ENCODE measurements around the gene NPTN.
A peak's percentile ranks its signal among the peaks of the same experiment; 100 is the strongest.
"Not testable (repeated sequence)": the region's sequence is repeated elsewhere in the genome, so short reads cannot be mapped to it uniquely, and the experiment has no call there.

NPTN gene

GRCh38 chr15:73555080-73555479, 78.1 kb downstream of the NPTN start:
- no peak for TF ChIP-seq POU6F1 (CRISPR knock-in tag; IDR thresholded peaks at IDR 0.05; ENCODE audit: borderline replicate concordance, low read depth)
- TF ChIP-seq PATZ1 (CRISPR knock-in tag; IDR thresholded peaks at IDR 0.05; ENCODE audit: borderline replicate concordance), result no peak
- TF ChIP-seq CSRNP3 (CRISPR knock-in tag; IDR thresholded peaks at IDR 0.05), result no peak
- no peak for TF ChIP-seq ZC3H10 (CRISPR knock-in tag; IDR thresholded peaks at IDR 0.05)
- TF ChIP-seq TCF4 (CRISPR knock-in tag; IDR thresholded peaks at IDR 0.05; ENCODE audit: borderline replicate concordance), result no peak
- TF ChIP-seq CSDC2 (CRISPR knock-in tag; IDR thresholded peaks at IDR 0.05), result no peak
- no peak for TF ChIP-seq ZFP30 (CRISPR knock-in tag; IDR thresholded peaks at IDR 0.05)
- no peak for TF ChIP-seq TSHZ2 (CRISPR knock-in tag; IDR thresholded peaks at IDR 0.05)
- no peak for TF ChIP-seq CREB5 (CRISPR knock-in tag; IDR thresholded peaks at IDR 0.05; ENCODE audit: low read depth)
- no peak for TF ChIP-seq GLIS3 (CRISPR knock-in tag; IDR thresholded peaks at IDR 0.05)
- TF ChIP-seq ZFP3 (CRISPR knock-in tag; IDR thresholded peaks at IDR 0.05), result no peak
- no peak for TF ChIP-seq TOX (CRISPR knock-in tag; IDR thresholded peaks at IDR 0.05; ENCODE audit: borderline replicate concordance)
- TF ChIP-seq ISL1 (CRISPR knock-in tag; IDR thresholded peaks at IDR 0.05), result no peak
- no peak; the same call in 2 of the 3 replicates for ATAC-seq

- TF ChIP-seq ESRRG (CRISPR knock-in tag; IDR thresholded peaks at IDR 0.05) (no peak), GLIS3 (CRISPR knock-in tag; IDR thresholded peaks at IDR 0.05) (no peak), ISL1 (CRISPR knock-in tag; IDR thresholded peaks at IDR 0.05) (no peak), CSDC2 (CRISPR knock-in tag; IDR thresholded peaks at IDR 0.05) (no peak), PPARA (CRISPR knock-in tag; IDR thresholded peaks at IDR 0.05; ENCODE audit: borderline replicate concordance) (no peak), ZFP3 (CRISPR knock-in tag; IDR thresholded peaks at IDR 0.05) (no peak)
- peak; percentile 67 for ATAC-seq
Measured at GRCh38 chr15:73550190-73550589, 83.0 kb downstream of the NPTN start.

GRCh38 chr15:73548925-73549324, 84.3 kb downstream of the NPTN start:
- not testable (repeated sequence) for ATAC-seq

GRCh38 chr15:73541479-73541878, 91.7 kb downstream of the NPTN start:
- no peak for ATAC-seq
- TF ChIP-seq ARNTL (CRISPR knock-in tag; IDR thresholded peaks at IDR 0.05; ENCODE audit: borderline replicate concordance, low read depth) (no peak), TSHZ2 (CRISPR knock-in tag; IDR thresholded peaks at IDR 0.05) (no peak), ISL1 (CRISPR knock-in tag; IDR thresholded peaks at IDR 0.05) (no peak), ZFP3 (CRISPR knock-in tag; IDR thresholded peaks at IDR 0.05) (no peak), ZFP30 (CRISPR knock-in tag; IDR thresholded peaks at IDR 0.05) (no peak), CSDC2 (CRISPR knock-in tag; IDR thresholded peaks at IDR 0.05) (no peak), ESRRG (CRISPR knock-in tag; IDR thresholded peaks at IDR 0.05) (no peak), ZNF70 (CRISPR knock-in tag; IDR thresholded peaks at IDR 0.05) (no peak), OSR1 (CRISPR knock-in tag; IDR thresholded peaks at IDR 0.05) (no peak), CREB5 (CRISPR knock-in tag; IDR thresholded peaks at IDR 0.05; ENCODE audit: low read depth) (no peak), CSRNP3 (CRISPR knock-in tag; IDR thresholded peaks at IDR 0.05) (no peak)
